GM23338 (cell line): ENCODE measurements around the gene KAT2B. TPM values are rescaled to one million over a fixed set of nuclear protein-coding genes. Genes with fewer than 3 reads are reported as not detected.

Experiments used
- ATAC-seq: fragments of 200-7000 bp; cut with Tn5 transposase; 3 replicates; pipeline ENCODE4 v1.9.1; 2020
- DNase-seq: peaks from one replicate; pipeline ENCODE4 v3.0.0-alpha.2; 2015; ENCODE audit warnings: low spot score
- H2AFZ ChIP-seq: fragments of 200-600 bp; sonication (generic); 2 replicates; pipeline ENCODE4 v1.8.0; 2016; ENCODE audit warnings: antibody characterized with exemption, mild to moderate bottlenecking, moderate library complexity
- H3F3A ChIP-seq: fragments of 200-600 bp; sonication (generic); replicated peaks from 2 replicates; pipeline ENCODE4 v1.8.0; 2017; ENCODE audit warnings: antibody characterized with exemption, mixed run types, low read depth
- H3K27ac ChIP-seq: fragments of 200-600 bp; sonication (generic); 2 replicates; pipeline ENCODE4 v1.6.1; 2016; ENCODE audit warnings: low read depth
- H3K27me3 ChIP-seq: fragments of 200-600 bp; sonication (generic); 2 replicates; pipeline ENCODE4 v1.8.0; 2016; ENCODE audit warnings: mild to moderate bottlenecking, mixed run types, moderate library complexity; ENCODE audit not compliant: insufficient read depth
- H3K36me3 ChIP-seq: fragments of 200-600 bp; sonication (generic); 2 replicates; pipeline ENCODE4 v1.8.0; 2016; ENCODE audit warnings: mild to moderate bottlenecking; ENCODE audit not compliant: insufficient read depth
- H3K4me1 ChIP-seq: fragments of 200-600 bp; sonication (generic); 2 replicates; pipeline ENCODE4 v1.8.0; 2016; ENCODE audit warnings: mild to moderate bottlenecking, moderate library complexity; ENCODE audit not compliant: insufficient read depth
- H3K4me2 ChIP-seq: fragments of 200-600 bp; sonication (generic); 2 replicates; pipeline ENCODE4 v1.7.1; 2017; ENCODE audit warnings: mixed run types
- H3K4me3 ChIP-seq: fragments of 200-600 bp; sonication (generic); 2 replicates; pipeline ENCODE4 v1.6.1; 2016; ENCODE audit warnings: mixed run types
- H3K79me2 ChIP-seq: fragments of 200-600 bp; sonication (generic); replicated peaks from 2 replicates; pipeline ENCODE4 v1.8.0; 2017; ENCODE audit warnings: mild to moderate bottlenecking; ENCODE audit not compliant: insufficient read depth
- H3K9me2 ChIP-seq: fragments of 200-600 bp; sonication (generic); 2 replicates; pipeline ENCODE4 v1.8.0; 2017; ENCODE audit not compliant: insufficient read depth
- H4K20me1 ChIP-seq: fragments of 200-600 bp; sonication (generic); replicated peaks from 2 replicates; pipeline ENCODE4 v1.8.0; 2017; ENCODE audit warnings: mild to moderate bottlenecking; ENCODE audit not compliant: insufficient read depth
- H3K27ac Mint-ChIP-seq: 2 replicates; pipeline ENCODE4 v1.8.0; 2020; ENCODE audit warnings: inconsistent platforms, mild to moderate bottlenecking, moderate library complexity, mixed read lengths
- H3K27me3 Mint-ChIP-seq: 3 replicates; pipeline ENCODE4 v1.8.0; 2022; ENCODE audit warnings: low read depth, mild to moderate bottlenecking, moderate library complexity, mixed read lengths, inconsistent platforms; ENCODE audit not compliant: insufficient read depth, poor library complexity
- H3K36me3 Mint-ChIP-seq: 3 replicates; pipeline ENCODE4 v1.8.0; 2021; ENCODE audit warnings: low read depth, mild to moderate bottlenecking, inconsistent platforms, moderate library complexity, mixed read lengths
- H3K4me1 Mint-ChIP-seq: 3 replicates; pipeline ENCODE4 v1.8.0; 2020; ENCODE audit warnings: mild to moderate bottlenecking, inconsistent platforms, mixed read lengths
- H3K4me3 Mint-ChIP-seq: 3 replicates; pipeline ENCODE4 v1.8.0; 2021; ENCODE audit warnings: moderate library complexity, mild to moderate bottlenecking, inconsistent platforms, mixed read lengths
- H3K9me3 Mint-ChIP-seq: 3 replicates; pipeline ENCODE4 v1.8.0; 2020; ENCODE audit warnings: moderate library complexity, mild to moderate bottlenecking, inconsistent platforms, mixed read lengths
- CREB1 ChIP-seq: fragments of 250-450 bp; sonication (Bioruptor Pico); IDR thresholded peaks from 2 replicates; pipeline ENCODE4 v1.5.0; 2020; ENCODE audit warnings: low read depth, mild to moderate bottlenecking, moderate library complexity
- CTCF ChIP-seq, 2 experiments: fragments of 200-600 bp in 1 of 2; sonication (generic) in 1 of 2; conservative IDR thresholded peaks; 2 replicates each; pipeline versions ENCODE4 v1.5.1 to v1.6.1; 2016 to 2017; ENCODE audit warnings: antibody characterized with exemption in 2 of 2, low read depth in 2 of 2, mild to moderate bottlenecking in 2 of 2, moderate library complexity in 1 of 2
- EZH2 ChIP-seq: fragments of 200-600 bp; sonication (generic); IDR thresholded peaks from one replicate; pipeline ENCODE4 v1.8.0; 2017; ENCODE audit warnings: antibody characterized with exemption, mild to moderate bottlenecking, low read depth; ENCODE audit not compliant: unreplicated experiment
- EZH2phosphoT487 ChIP-seq: fragments of 200-600 bp; sonication (generic); IDR thresholded peaks from one replicate; pipeline ENCODE4 v1.8.1; 2018; ENCODE audit warnings: antibody characterized with exemption; ENCODE audit not compliant: unreplicated experiment
- JUNB ChIP-seq: IDR thresholded peaks from one replicate; pipeline ENCODE4 v1.6.1; 2016; ENCODE audit warnings: antibody characterized with exemption; ENCODE audit not compliant: unreplicated experiment
- NANOG ChIP-seq: IDR thresholded peaks from 2 replicates; pipeline ENCODE4 v1.6.1; 2016; ENCODE audit warnings: antibody characterized with exemption, borderline replicate concordance
- POLR2AphosphoS5 ChIP-seq: IDR thresholded peaks from 2 replicates; pipeline ENCODE4 v1.6.1; 2016; ENCODE audit warnings: antibody characterized with exemption, low read depth
- REST ChIP-seq: IDR thresholded peaks from one replicate; pipeline ENCODE4 v1.6.1; 2018; ENCODE audit warnings: antibody characterized with exemption; ENCODE audit not compliant: unreplicated experiment
- STAT1 ChIP-seq: IDR thresholded peaks from one replicate; pipeline ENCODE4 v1.6.1; 2016; ENCODE audit warnings: antibody characterized with exemption; ENCODE audit not compliant: unreplicated experiment
- ZNF331 ChIP-seq: fragments of 250-450 bp; sonication (Bioruptor Pico); IDR thresholded peaks from 2 replicates; pipeline ENCODE4 v1.5.0; 2020; ENCODE audit warnings: low read depth, mild to moderate bottlenecking, moderate library complexity
- ZNF462 ChIP-seq: fragments of 250-450 bp; sonication (Bioruptor Pico); IDR thresholded peaks from 2 replicates; pipeline ENCODE4 v1.5.0; 2020; ENCODE audit warnings: mild to moderate bottlenecking, moderate library complexity
- polyA plus RNA-seq: library from polyadenylated mRNA; unstranded; fragments of >200 nt; fragmentation: Nextera tagmentation; extraction: Ambion mirVana; gene quantifications from 2 replicates; pipeline ENCODE4 v1.2.1, GENCODE V29; 2016
- total RNA-seq: library from RNA; depleted of rRNA; stranded (reverse); fragments of >200 nt; shearing (Covaris generic); gene quantifications from 2 replicates; pipeline ENCODE4 v1.2.3, GENCODE V29; 2014

Gene KAT2B
- total and polyA plus RNA-seq, 2 experiments from 2014 or later: 1.3 to 4.4 TPM

DNA sequence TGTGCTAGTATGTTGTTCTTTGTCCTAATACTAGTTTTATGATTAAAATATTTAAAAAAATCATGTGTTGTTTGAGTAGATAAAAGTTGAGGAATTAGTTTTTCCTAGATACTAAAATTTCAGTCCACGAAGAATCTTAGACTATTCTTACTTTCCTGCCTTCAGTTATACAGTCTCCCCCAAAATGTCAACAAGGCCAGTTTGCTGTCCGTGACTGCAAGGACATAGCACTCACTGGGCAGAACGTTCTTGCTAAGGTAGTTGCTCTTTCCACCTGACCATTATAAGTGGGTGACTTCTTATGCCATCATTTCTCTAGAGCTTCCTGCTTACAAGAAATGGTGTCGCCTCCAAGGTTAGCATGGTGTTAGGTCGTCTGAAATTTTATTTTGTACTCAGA, 32.8 kb downstream of the KAT2B start (continued):
- TF ChIP-seq CREB1 (CRISPR knock-in tag) (no peak), POLR2AphosphoS5 (no peak), JUNB (no peak), STAT1 (no peak), NANOG (no peak), ZNF331 (no peak), CTCF (conservative IDR thresholded peaks at IDR 0.05; ENCODE audit: low read depth in 2 of 2) (no peak), EZH2 (no peak)

GRCh38 chr3:20073683-20074082, 33.4 kb downstream of the KAT2B start:
- no peaks in the 10 kb centered on the region for H4K20me1 ChIP-seq
- H3K4me3 ChIP-seq: no peak overlapping the region
- DNase-seq: peak; percentile 16
- H3K9me3 Mint-ChIP-seq: no peaks in the 10 kb centered on the region; the same call in 2 of the 3 replicates
- no peaks in the 10 kb centered on the region for H3K9me2 ChIP-seq
- no peak overlapping the region for H3K4me3 Mint-ChIP-seq
- peak; percentile 35; the same call in 2 of the 3 replicates for ATAC-seq
- no peaks in the 10 kb centered on the region for H3K36me3 Mint-ChIP-seq
- H3K27me3 ChIP-seq: peaks cover 9% of the 10 kb centered on the region
- no peaks in the 10 kb centered on the region for H3K36me3 ChIP-seq
- 0 out of 2 replicates have a peak overlapping the region, but pooled peaks have one; percentile 22 for H3K27ac ChIP-seq
- H3F3A ChIP-seq: no peaks in the 10 kb centered on the region
- peaks cover 36% of the 10 kb centered on the region for H3K4me1 Mint-ChIP-seq
- H3K27ac Mint-ChIP-seq: no peak overlapping the region
- peak overlapping the region; percentile 49 for H3K4me2 ChIP-seq
- H3K4me1 ChIP-seq: peaks cover 32% of the 10 kb centered on the region
- H3K27me3 Mint-ChIP-seq: peaks cover 10% of the 10 kb centered on the region
- H3K79me2 ChIP-seq: no peaks in the 10 kb centered on the region
- no peak overlapping the region for H2AFZ ChIP-seq
- TF ChIP-seq NANOG (no peak), EZH2phosphoT487 (no peak), JUNB (no peak), CTCF (conservative IDR thresholded peaks at IDR 0.05; ENCODE audit: low read depth in 2 of 2) (no peak), CREB1 (CRISPR knock-in tag) (no peak), STAT1 (no peak), REST (no peak), ZNF331 (no peak), POLR2AphosphoS5 (no peak), ZNF462 (CRISPR knock-in tag) (no peak)
